Dermis microvascular lymphatic vessel endothelial cell (primary cell): ENCODE results near the gene PTGES2. TPM values are rescaled to one million over a fixed set of nuclear protein-coding genes. Genes with fewer than 3 reads are reported as not detected.

ENCODE experiments used
- DNase-seq, 2 donors: peaks; one replicate each; pipeline versions ENCODE4 v3.0.0 to v3.0.0-alpha.2; 2010; ENCODE audit warnings: low read depth in 2 of 2
- total RNA-seq: library from RNA; depleted of rRNA; stranded (reverse); fragments of >200 nt; gene quantifications from 2 replicates; pipeline ENCODE4 v1.2.1, GENCODE V29; 2014

PTGES2 gene
- 67.3 and 73.2 TPM in 2 replicates for total RNA-seq

DNA sequence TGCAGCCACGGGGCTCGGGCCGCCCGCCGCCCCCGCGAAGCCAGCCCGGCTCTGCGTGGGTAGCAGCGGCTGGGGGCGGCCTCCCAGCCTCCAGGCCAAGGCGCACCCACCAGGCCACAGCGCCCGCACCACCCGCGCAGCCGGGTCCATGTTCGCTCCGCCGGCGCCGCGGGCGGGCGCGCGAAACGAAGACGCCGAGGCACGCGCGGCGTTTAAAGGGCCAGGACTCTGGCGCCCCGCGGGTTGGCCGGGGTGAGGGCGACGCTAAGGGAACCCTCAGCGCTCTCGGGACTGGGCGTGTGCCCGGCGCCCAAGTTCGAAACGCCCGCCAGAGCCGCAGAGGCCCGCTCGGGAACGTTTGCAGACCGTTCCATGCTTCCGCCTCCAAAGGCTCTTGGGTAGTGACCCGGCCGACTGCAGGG, at the start of gene PTGES2:
Gene PTGES2 (minus strand): TSS at position 162 of the 422 bp plus-strand sequence. CDS start 12 bp downstream, at position 150.
- DNase-seq, result peak; percentile 67 to 86

DNA sequence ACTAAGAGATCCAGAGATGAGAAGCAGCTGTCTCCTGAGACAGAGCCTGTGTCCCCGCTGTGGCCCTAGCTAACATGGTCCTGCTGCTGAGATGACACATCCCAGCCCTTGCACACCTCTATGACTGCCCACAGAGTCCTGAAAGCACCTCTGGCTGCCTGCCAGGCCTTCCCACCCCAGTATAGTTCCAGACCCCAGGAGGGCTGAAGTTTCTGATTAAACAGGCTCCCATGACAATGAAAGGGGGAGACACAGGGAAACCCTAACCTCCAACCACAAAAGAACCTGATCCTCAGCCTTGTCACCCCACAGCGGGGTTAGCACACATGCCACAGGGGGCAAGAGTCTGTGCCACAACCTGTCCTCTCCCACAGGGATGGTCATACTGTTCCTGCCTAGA, 48.2 kb upstream of the PTGES2 start:
- no peak for DNase-seq

DNA sequence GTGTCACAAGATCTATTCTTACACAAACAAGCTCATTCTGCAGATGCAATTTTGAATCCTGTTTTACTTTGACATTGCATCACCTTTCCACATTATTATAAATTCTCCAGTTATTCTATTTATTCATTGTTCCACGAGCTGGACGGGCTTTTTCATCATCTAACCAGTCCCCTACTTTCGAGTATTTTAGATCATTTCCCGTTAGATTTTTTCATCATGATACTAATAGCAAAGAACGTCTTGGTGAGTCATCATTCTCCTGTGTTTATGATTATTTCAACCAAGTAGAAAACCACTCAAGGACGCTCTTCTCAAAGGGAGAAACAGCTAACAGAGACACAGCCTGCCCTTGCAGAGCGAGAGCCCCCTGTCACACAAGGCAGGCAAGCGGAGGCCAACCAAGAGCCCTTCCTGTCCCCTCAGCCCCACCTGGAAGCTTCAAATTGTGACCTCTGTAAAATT, 47.6 kb upstream of the PTGES2 start:
- DNase-seq, result no peak

DNA sequence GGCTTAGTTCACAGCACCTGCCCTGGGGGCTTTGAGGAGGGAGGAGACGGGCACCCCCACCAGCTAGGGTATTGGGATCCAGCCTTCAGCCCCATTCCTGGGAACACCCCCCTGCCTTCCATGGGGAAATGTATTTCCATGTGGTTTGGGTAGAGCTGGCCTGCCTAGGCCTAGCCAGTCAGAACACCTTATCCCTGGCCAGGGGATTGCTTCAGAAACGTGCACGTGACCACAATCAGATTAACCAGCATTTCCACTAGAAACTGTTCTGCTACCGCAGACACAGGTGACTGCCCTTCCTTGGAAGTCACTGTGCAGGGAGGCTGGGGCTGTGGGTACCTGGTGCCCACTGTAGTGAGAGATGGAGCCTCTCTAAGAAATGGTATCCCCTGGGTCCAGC, 46.5 kb upstream of the PTGES2 start:
- DNase-seq, result no peak

DNA sequence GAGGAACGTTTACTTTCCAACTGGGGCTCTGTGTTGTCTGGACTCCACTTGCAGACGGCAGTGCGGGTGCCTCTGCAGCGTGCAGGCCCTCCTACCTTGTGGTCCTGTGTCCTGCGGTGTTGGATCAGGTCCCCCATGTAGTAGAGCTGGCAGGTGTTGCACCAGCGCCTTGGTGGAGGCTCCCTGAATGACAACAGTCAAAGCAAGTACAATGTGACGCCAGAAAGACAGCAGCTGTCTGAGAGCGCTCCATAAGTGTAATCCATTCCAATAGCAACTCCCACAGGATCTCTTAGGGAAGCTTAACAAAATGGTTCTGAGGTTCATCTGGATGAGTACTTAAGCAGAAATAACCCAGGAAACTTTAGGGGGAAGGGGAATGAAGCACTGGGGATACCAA, 42.4 kb upstream of the PTGES2 start:
- no peak for DNase-seq

DNA sequence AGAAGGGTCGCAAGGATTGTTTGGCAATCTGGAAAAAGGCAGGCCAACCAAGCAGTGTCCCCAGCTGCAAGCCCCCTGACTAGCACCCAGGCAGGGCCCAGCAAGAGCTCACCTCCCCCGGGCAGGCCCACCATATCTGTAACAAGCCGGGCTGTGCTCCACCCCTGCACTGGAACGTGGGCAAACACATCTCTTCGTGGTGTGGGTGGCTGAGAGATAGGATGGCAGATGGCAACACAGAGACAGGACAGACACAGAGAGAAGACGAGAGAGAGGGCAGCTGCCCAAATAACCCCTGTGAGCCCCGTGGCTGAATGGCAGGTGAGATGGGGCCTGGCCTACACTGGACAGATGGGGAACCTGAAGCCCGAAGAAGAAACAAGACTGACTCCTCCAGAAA, 42.0 kb upstream of the PTGES2 start:
- no peak for DNase-seq

DNA sequence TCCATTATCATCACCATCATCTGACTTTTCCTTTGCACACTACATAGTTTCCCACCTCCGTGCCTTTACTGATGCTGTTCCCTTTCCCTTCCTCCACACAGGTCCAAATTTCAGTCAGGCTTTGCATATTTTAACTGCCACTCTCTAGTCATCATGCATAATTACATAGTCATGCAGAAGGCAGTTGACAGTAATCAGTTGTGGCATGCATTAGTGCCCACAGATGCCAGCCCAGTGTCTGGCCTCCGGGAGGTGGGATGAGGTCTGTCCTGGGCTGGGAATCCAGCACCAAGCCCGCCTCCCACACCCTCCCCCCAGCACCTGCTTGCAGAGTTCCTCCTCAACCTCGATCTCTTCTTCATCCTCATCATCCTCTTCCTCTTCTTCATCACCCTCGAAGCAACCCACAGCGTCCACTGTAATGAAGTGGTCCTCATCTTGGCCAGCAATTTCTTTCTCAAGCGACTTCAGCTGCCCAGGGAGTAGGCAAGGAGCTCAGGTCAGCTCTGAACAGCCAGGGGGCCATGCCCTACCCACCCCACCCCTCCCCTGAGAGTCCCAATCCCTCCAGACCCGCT, 41.3 kb upstream of the PTGES2 start:
- no peak for DNase-seq

DNA sequence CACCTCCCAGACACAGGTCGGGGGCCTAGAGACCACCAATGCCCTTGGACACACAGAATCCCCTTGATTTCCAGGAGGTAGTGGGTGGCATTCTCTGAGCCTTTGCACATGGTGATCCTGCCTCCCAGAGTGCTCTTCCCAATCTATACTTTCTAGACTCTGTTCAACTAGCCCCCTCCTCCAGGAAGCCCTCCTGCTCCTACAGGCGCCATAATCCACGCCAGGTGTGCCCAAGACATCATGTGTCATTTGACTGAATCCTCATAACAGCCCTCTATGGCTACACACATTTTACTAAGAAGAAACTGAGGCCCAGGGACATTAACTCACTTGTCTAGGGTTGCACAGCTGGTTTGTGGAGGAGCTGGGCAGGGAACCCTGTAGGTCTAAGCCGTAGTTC, 39.7 kb upstream of the PTGES2 start:
- no peak for DNase-seq

DNA sequence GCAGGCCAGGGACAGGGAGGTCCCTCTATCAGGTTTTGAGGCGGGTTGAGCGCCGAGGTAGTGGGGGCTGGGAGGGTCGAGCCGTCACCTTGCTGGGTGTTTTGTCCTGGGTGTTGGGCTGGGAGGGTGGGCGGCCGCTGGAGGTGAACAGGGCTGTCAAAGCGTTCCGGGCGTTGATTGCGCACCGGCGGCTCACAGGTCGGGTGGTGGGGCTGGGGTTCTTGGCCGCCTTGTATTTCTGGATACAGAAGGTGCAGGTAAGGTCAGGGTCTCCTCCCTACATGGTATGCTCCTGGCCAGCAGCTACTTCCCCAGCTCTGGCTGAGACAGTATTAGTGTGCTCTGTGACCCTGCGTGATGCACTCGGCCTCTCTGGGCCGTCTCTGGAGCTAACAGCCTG, 38.6 kb upstream of the PTGES2 start:
- DNase-seq, result no peak

DNA sequence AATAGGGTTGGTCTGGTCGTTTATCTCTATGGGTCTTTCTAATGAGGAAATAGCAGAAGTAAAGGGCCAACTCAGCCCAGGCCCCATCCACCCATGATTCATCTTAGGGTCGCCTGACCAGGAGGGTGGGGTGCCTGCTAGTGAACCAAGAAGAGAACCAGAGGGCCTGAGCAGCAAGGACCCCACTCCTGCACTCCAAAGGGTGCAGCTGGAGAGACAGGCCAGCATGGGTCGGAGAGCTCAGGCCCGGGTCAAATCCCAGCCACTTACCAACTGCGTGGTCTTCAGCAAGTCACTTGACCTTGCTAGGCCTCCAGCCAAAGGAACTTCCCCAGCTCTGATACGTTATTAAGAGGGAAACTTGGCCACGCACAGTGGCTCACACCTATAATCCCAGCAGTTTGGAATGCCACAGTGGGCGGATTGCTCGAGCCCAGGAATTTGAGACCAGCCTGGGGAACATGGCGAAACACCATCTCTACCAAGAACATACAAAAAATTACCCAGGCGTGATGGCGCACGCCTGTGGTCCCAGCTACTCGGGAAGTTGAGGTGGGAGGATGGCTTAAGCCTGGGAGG, 36.9 kb upstream of the PTGES2 start:
- DNase-seq, result no peak

DNA sequence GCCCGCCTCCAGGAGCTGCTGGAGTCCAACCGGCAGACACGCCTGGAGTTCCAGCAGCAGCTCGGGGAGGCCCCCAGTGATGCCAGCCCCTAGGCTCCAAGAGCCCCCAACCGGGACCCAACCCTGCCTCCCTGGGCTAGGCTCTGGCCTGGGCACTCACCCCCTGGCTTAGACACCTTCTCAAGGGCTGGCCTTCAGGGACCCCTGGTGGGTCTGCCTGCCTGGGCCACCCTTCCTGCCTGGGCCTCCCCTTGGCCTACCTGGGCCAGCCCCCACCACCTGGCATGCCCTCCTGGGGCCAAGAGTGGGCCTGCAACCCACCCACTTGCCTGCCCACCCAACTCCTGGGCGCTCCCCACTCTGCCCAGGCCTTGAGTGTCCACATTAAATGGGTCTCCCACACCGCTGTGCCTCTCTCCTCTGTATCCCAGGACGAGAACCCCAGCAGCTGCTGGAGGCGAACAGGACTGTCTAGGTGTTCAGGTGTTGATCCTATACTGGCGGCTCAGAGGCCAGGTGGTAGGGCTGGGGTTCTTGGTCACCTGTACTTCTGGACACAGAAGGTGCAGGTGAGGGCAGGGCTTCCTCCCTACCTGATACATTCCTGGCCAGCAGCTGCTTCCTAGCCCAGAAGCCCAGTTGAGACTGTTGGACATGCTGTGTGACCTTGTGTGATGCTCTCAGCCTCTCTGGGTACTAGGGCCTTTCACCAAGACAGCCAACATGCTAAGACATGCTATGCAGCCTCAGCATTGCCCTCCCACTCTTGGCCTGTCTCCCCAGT, 36.2 kb upstream of the PTGES2 start:
- DNase-seq, result no peak

DNA sequence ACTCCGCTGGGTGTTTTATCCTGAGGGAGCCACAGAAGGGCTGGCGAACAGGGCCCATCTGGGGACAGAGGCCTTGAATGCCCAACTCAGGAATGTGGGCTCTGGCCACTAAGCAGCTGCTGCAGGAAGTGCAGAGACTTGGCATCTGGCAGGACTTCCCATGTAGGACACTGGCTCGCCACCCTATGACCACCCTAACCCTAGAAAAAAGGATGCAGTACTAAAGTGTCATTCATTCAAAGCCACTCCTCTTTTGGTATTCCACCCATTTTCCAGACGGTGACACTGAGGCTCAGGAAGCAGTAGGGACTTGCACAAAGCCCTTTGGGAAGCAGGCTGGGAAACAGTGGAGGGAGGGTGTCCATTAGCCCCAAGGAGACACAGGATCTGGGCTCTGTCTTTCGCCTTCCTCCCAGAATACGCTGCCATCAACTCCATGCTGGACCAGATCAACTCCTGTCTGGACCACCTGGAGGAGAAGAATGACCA, 35.5 kb upstream of the PTGES2 start:
- DNase-seq, result no peak

DNA sequence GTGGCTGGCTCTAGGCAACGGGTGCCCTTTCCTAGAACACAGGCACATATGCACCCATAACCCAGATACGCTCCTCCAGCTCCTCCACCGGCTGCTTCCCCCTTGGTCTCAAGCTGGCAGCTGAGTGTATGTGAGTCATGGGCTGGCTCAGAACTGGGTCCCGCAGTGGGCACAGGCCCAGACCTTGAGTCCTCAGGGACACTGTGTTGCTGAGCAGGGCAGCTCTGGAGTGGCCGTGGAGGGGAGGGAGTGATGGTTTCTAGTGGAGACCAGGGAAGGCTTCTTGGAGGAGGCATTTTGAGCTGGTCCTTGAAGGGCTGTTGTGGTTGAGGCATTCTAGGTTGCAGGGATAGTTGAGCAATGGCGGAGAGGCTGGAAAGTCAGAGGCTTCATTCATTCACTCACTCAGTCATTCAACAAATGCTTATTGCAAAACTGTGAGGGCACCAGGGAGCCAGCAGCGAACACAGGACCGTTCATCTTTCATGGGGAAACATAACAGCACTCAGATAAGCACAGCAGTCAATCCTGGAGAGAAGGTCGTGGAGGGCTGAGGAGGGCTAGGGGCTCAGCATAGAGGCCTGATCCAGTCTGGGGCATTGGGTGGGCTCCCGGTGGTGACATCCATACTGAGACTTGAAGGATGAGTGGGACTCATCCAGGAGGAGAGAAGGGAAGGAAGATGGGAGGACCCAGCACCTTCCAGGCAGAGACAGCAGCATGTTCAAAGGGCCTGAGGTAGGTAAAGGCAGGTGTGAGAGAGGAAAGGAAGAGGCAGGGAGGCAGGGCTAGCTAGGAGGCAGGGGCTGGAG, 34.9 kb upstream of the PTGES2 start:
- no peak for DNase-seq

DNA sequence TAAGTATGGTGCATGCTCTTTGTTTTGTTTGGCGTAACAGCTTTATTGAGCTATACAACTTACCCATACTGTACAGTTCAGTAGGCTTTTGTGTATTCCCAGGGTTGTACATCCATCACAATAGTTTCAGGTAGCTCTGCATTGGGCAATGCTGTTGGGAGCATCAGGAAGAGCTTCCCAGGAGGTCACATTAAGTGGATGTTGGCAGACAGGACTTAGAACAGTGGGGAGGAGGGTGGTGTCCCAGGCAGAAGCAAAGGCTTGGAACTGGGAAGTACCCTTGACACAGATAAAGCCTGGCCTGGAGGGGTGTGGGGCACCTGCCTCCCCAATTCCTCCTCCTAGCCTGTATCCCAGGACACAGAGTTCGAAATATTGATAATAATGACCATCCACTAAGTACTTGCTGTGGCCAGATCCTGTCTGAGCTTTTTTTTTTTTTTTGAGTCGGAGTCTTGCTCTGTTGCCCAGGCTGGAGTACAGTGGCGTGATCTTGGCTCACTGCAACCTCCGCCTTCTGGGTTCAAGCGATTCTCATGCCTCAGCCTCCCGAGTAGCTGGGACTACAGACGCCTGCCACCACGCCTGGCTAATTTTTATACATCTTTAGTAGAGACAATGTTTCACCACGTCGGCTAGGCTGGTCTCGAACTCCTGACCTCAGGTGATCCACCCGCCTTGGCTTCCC, 33.8 kb upstream of the PTGES2 start:
- DNase-seq, result no peak

DNA sequence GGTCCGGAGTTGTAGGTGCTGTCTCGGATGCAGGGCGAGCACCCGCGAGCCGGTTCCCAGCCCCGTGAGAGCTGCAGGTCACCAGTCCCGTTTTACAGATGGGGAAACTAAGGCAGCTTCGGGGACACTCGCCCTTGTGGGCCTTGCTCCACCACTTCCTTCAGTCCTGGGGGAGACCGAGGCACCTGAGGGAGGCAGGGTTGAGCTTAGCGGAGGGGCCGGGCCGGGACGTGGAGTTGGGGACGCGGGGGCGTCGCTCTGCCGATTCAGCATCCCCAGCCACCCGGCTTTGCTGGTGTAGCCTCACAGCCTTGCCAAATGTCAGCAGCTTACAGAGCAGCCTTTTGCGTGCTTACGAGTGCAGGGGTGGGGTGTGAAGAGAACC, 33.1 kb upstream of the PTGES2 start:
- peak in 1 of 2 donors; percentile 17 for DNase-seq

DNA sequence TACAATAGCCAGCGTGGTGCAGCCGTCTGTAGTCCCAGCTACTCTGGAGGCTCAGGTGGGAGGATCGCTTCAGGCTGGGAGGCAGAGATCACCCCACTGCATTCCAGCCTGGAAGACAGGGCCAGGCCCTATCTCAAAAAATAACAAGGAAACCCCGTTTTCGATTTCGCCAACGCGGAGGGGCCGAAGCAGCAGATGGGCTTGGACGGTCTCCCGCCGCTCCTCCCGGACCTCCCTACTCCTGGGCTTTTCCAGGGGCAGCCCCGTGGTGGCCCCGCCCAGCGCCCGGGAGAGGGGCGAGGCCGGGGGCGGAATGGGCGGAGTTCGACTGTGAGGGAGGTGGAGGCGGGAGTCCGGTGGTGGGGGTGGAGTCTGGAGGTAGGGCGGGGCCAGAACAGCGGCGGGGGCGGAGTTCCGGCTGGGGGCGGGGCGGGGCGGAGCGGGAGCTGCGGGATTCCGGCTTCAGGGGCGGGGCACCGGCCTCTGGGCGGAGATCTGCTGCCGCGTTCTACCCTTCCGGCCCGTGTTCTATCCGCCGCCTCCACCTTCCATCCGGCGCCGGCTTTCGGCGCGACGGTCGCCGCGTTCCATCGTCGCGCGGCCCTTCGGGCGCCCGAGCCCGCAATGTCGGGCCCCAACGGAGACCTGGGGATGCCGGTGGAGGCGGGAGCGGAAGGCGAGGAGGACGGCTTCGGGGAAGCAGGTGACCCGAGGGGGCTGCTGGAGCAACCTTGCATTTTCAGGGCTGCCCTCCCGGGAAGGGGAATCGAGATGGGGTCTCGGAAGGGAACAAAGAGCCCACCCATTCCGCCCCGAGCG, 32.5 kb upstream of the PTGES2 start, which contains the start of gene BBLN:
Gene BBLN (plus strand): TSS at position 482 of the 819 bp plus-strand sequence. CDS start 143 bp downstream, at position 625.
- peak; percentile 78 to 93 for DNase-seq

DNA sequence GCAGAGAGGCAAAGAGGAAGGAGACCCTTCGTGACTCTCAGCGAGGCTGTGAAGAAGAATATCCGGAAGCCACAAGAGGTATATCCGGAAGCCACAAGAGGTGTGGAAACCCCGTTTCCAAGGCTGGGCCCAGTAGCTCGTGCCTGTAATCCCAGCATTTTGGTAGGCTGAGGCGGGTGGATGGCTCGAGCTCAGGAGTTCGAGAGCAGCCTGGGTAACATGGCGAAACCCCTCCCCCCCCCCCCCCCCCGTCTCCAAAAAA, 31.9 kb upstream of the PTGES2 start:
- no peak for DNase-seq

DNA sequence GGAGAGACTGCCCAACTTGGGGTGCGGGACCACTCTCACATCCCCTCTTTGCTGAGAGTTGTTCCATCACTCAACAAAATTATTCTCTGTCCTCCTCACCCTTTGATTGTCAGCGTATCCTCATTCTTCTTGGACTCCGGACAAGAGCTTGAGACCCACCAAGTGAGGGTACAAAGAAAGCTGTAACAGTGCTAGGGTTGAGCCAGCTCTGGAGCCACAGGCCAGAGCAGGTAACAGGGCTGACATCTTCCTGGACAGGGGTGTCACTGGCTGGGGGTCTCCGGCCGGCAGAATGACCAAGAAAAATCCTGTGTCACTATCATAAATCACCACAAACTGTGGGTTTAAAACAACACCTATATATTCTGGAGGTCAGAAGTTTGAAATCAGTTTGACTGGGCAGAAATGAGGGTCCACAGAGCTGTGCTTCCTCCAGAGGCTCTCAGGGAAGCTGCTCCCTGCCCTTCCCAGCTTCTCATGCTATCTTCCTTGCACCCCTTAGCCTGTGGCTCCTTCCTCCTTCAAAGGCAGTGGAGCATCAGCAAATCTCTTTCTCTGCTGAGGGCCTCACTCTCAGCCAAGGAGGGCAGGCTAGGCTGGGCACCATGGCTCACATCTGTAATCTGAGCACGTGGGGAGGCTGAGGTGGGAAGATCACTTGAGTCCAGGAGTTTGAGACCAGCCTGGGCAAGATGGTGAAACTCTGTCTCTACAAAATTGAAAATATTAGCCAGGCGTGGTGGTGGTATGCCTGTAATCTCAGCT, 28.4 kb upstream of the PTGES2 start:
- no peak for DNase-seq

DNA sequence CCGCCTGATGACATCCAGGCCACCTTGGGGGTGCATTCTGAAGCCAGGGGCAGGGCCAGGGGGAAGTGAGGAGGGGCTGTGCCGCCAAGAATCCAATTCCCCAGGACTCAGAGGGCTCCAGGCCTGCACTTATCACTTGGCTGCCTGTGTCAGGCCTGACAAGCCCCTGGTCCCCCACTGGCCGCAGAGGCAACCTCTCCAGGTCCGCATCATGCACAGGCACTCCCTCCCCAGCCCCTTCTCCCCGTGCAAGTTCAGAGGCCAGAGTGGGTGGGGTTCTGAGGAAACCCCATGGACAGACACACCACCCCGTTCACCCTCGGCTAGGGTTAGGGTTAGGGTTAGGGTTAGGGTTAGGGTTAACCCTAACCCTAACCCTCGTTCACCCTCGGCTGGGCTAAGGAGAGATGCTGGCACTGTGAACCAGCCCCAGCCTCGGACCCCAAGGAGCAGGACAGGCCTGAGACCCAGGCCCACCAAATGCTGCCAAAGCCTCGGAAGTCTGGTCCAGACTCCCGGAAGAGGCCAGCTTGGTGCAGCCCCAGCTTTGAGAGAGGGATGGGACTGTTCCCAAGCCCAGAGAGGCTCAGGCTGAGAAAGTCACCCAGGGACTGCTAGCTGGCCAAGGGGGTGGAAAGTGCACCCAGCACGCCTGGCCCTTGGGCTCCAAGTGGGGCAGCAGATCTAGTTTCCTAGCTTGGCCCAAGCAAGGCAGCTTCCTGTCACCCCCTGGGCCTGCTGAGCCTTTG, 26.6 kb upstream of the PTGES2 start:
- DNase-seq, result no peak
